ENCODE data around the gene OR5M10.

Gene OR5M10

DNA sequence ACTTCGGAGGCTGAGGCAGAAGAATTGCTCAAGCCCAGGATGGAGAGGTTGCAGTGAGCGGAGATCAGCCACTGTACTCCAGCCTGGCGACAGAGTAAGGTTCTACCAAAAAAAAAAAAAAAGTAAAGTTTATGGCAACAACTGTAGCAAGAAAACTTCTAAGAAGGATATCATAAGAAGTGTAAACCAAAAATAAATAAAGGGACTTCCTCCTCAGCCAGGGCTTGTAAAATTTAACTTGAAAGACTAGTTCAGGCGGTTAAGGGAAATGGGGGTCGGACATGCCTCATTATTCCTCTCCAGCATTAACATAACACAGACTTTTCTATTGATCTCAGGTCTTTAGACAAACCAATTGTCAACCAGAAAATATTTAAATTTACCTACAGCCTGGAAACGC lies 32.0 kb downstream of the OR5M10 start:
- POLR2A ChIA-PET = no interaction called here
- no peak for DNase-seq
- no peak overlapping the region for H3K4me3 ChIP-seq (ENCODE audit: control insufficient read depth in 1 of 7, extremely low read depth in 1 of 7, insufficient read depth in 4 of 7, low read depth in 2 of 7, low read length in 6 of 7)
- no peaks in the 10 kb centered on the region for H3K36me3 ChIP-seq (ENCODE audit: control insufficient read depth in 4 of 4, insufficient read depth in 4 of 4, low read length in 3 of 4)
- no peaks in the 10 kb centered on the region for H3K4me1 ChIP-seq (ENCODE audit: control extremely low read depth in 1 of 4, control insufficient read depth in 4 of 4, insufficient read depth in 4 of 4, low read length in 3 of 4)
- CTCF ChIA-PET = no interaction called here
- H3K9me3 ChIP-seq (ENCODE audit: control extremely low read depth in 1 of 5, control insufficient read depth in 4 of 5, insufficient read depth in 2 of 5, low read depth in 1 of 5, low read length in 4 of 5) = no peaks in the 10 kb centered on the region
- no peak overlapping the region for H3K27ac ChIP-seq (ENCODE audit: insufficient read depth in 1 of 2, low read depth in 1 of 2, low read length in 2 of 2, poor library complexity in 1 of 2, severe bottlenecking in 2 of 2)
- 92% methylated on average over 2 of the region's 6 CpGs for WGBS (ENCODE audit: insufficient coverage)
- H3K27me3 ChIP-seq (replicated peaks in 2 of 5; ENCODE audit: control insufficient read depth in 4 of 5, insufficient read depth in 5 of 5, low read length in 4 of 5) = no peaks in the 10 kb centered on the region

DNA sequence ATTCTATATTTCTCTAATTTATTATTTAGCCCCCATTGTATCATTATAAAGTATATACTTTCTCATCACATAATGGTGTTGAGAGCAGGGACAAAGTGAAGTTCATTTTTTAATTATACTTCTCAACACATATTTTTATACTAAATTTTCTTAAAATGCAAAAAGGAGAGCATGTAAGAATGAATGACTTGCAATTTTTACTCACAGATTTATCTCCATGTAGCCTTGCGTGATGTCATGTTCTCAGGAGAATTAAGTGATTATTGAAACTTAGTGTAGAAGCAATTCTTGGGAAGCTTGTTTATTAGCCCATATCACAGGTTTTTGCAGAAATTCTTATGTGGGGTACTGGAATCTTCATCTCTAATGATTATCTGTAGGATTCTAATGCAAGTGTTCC lies 33.8 kb downstream of the OR5M10 start:
- Histone ChIP-seq H3K27ac (ENCODE audit: insufficient read depth in 1 of 2, low read depth in 1 of 2, low read length in 2 of 2, poor library complexity in 1 of 2, severe bottlenecking in 2 of 2) (no peak overlapping the region), H3K9me3 (ENCODE audit: control extremely low read depth in 1 of 5, control insufficient read depth in 4 of 5, insufficient read depth in 2 of 5, low read depth in 1 of 5, low read length in 4 of 5) (no peaks in the 10 kb centered on the region), H3K4me3 (ENCODE audit: control insufficient read depth in 1 of 7, extremely low read depth in 1 of 7, insufficient read depth in 4 of 7, low read depth in 2 of 7, low read length in 6 of 7) (no peak overlapping the region), H3K4me1 (ENCODE audit: control extremely low read depth in 1 of 4, control insufficient read depth in 4 of 4, insufficient read depth in 4 of 4, low read length in 3 of 4) (no peaks in the 10 kb centered on the region), H3K27me3 (replicated peaks in 2 of 5; ENCODE audit: control insufficient read depth in 4 of 5, insufficient read depth in 5 of 5, low read length in 4 of 5) (no peaks in the 10 kb centered on the region), H3K36me3 (ENCODE audit: control insufficient read depth in 4 of 4, insufficient read depth in 4 of 4, low read length in 3 of 4) (no peaks in the 10 kb centered on the region)
- POLR2A ChIA-PET = no interaction called here
- CTCF ChIA-PET = no interaction called here
- DNase-seq = no peak
- WGBS (ENCODE audit: insufficient coverage) = no CpG with 5 or more reads among the region's 1 CpG

- H3K36me3 ChIP-seq (ENCODE audit: control insufficient read depth in 4 of 4, insufficient read depth in 4 of 4, low read length in 3 of 4) = no peaks in the 10 kb centered on the region
- DNase-seq = no peak
These were observed 34.4 kb downstream of the OR5M10 start, which contains the start of gene OR5M11 for GRCh38 chr11:56543157-56543556. Gene OR5M11, minus strand, starts transcription at chr11:56543257. Its CDS starts 0 bp downstream, at chr11:56543257.

DNA sequence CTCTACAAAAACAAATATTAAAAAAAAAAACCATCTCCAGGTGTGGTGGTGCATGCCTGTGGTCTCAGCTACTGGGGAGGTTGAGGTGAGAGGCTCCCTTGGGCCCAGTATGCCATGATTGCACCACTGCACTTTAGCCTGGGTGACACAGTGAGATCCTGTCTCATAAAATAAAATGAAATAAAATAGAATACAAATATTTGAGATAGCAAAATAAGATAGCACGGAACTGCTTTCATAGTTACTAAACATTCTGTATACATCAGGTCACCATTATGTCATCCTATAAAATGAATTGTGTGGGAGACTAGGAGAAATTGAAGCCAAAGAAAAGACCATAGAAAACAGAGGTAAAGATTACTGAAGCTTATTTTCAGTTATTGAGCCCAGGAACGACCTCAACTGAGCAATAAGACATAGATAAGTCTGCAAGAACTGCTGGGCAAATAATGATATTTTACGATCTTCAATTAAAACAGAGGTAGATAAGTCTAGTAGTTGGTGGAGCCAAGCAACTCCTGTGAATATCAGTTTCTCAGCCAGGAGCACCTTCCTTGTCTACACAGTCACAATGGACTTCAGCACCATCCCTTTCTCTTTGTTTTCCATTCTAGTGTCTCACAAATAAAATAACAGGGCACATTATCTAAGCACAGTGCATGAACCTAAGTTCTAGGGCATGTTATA lies 44.3 kb downstream of the OR5M10 start:
- Histone ChIP-seq H3K27ac (ENCODE audit: insufficient read depth in 1 of 2, low read depth in 1 of 2, low read length in 2 of 2, poor library complexity in 1 of 2, severe bottlenecking in 2 of 2) (no peak overlapping the region), H3K36me3 (ENCODE audit: control insufficient read depth in 4 of 4, insufficient read depth in 4 of 4, low read length in 3 of 4) (no peaks in the 10 kb centered on the region), H3K4me1 (ENCODE audit: control extremely low read depth in 1 of 4, control insufficient read depth in 4 of 4, insufficient read depth in 4 of 4, low read length in 3 of 4) (no peaks in the 10 kb centered on the region), H3K4me3 (ENCODE audit: control insufficient read depth in 1 of 7, extremely low read depth in 1 of 7, insufficient read depth in 4 of 7, low read depth in 2 of 7, low read length in 6 of 7) (no peak overlapping the region), H3K27me3 (replicated peaks in 2 of 5; ENCODE audit: control insufficient read depth in 4 of 5, insufficient read depth in 5 of 5, low read length in 4 of 5) (no peaks in the 10 kb centered on the region), H3K9me3 (ENCODE audit: control extremely low read depth in 1 of 5, control insufficient read depth in 4 of 5, insufficient read depth in 2 of 5, low read depth in 1 of 5, low read length in 4 of 5) (no peaks in the 10 kb centered on the region)
- DNase-seq = no peak
- POLR2A ChIA-PET = no interaction called here
- whole genome bisulfite sequencing (ENCODE audit: insufficient coverage) = 74% methylated on average over 2 of the region's 3 CpGs
- CTCF ChIA-PET = no interaction called here

More at GRCh38 chr11:56543157-56543556, 34.4 kb downstream of the OR5M10 start, which contains the start of gene OR5M11:
- ChIA-PET CTCF (no interaction called here), POLR2A (no interaction called here)
- Histone ChIP-seq H3K4me1 (ENCODE audit: control extremely low read depth in 1 of 4, control insufficient read depth in 4 of 4, insufficient read depth in 4 of 4, low read length in 3 of 4) (no peaks in the 10 kb centered on the region), H3K9me3 (ENCODE audit: control extremely low read depth in 1 of 5, control insufficient read depth in 4 of 5, insufficient read depth in 2 of 5, low read depth in 1 of 5, low read length in 4 of 5) (no peaks in the 10 kb centered on the region), H3K27me3 (replicated peaks in 2 of 5; ENCODE audit: control insufficient read depth in 4 of 5, insufficient read depth in 5 of 5, low read length in 4 of 5) (no peaks in the 10 kb centered on the region), H3K27ac (ENCODE audit: insufficient read depth in 1 of 2, low read depth in 1 of 2, low read length in 2 of 2, poor library complexity in 1 of 2, severe bottlenecking in 2 of 2) (no peak within 1 kb of the TSS), H3K4me3 (ENCODE audit: control insufficient read depth in 1 of 7, extremely low read depth in 1 of 7, insufficient read depth in 4 of 7, low read depth in 2 of 7, low read length in 6 of 7) (no peak within 1 kb of the TSS)
- WGBS (ENCODE audit: insufficient coverage) = 100% methylated on average over 1 of the region's 2 CpGs

DNA sequence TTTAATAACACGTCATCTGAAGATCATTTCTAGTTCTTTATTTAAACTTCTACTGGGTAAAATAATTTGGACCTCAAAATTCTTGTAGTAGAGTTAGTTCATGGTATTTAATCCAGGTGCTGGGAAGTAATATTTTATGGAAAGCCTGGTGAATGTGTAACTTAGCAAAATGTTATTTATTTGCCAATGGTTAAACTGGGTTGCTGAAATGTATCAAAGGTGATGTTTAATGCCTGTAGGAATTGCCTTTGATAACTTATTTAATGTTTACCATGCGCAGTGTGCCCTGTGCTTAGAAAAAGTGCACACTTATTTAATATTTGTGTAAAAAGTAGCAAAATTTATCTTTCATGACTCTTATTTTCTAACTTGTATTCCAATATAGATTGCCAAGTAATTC lies 45.7 kb downstream of the OR5M10 start:
- no CpG with 5 or more reads among the region's 2 CpGs for WGBS (ENCODE audit: insufficient coverage)
- Histone ChIP-seq H3K27me3 (replicated peaks in 2 of 5; ENCODE audit: control insufficient read depth in 4 of 5, insufficient read depth in 5 of 5, low read length in 4 of 5) (no peaks in the 10 kb centered on the region), H3K4me3 (ENCODE audit: control insufficient read depth in 1 of 7, extremely low read depth in 1 of 7, insufficient read depth in 4 of 7, low read depth in 2 of 7, low read length in 6 of 7) (no peak overlapping the region), H3K36me3 (ENCODE audit: control insufficient read depth in 4 of 4, insufficient read depth in 4 of 4, low read length in 3 of 4) (no peaks in the 10 kb centered on the region), H3K9me3 (ENCODE audit: control extremely low read depth in 1 of 5, control insufficient read depth in 4 of 5, insufficient read depth in 2 of 5, low read depth in 1 of 5, low read length in 4 of 5) (no peaks in the 10 kb centered on the region), H3K4me1 (ENCODE audit: control extremely low read depth in 1 of 4, control insufficient read depth in 4 of 4, insufficient read depth in 4 of 4, low read length in 3 of 4) (no peaks in the 10 kb centered on the region), H3K27ac (ENCODE audit: insufficient read depth in 1 of 2, low read depth in 1 of 2, low read length in 2 of 2, poor library complexity in 1 of 2, severe bottlenecking in 2 of 2) (no peak overlapping the region)
- no peak for DNase-seq
- POLR2A ChIA-PET = no interaction called here
- CTCF ChIA-PET = no interaction called here

Measured in common myeloid progenitor, CD34-positive (primary cell).